Fibroblast of lung (primary cell): ENCODE data around the gene KRTAP5-3. TPM values are rescaled to one million over a fixed set of nuclear protein-coding genes. Genes with fewer than 3 reads are reported as not detected.

Experiments used
- DNase-seq, 2 donors: peaks; one replicate each; pipeline versions ENCODE4 v3.0.0 to v3.0.0-alpha.2; 2010; ENCODE audit warnings: low read depth in 2 of 2
- H2AFZ ChIP-seq: 2 replicates; pipeline ENCODE4 v1.5.1; 2012; ENCODE audit warnings: low read length, control low read depth, inconsistent platforms
- H3K27ac ChIP-seq: 2 replicates; pipeline ENCODE4 v1.5.1; 2011; ENCODE audit warnings: low read length, control low read depth; ENCODE audit not compliant: insufficient read depth
- H3K27me3 ChIP-seq: 2 replicates; pipeline ENCODE4 v1.5.1; 2011; ENCODE audit warnings: mild to moderate bottlenecking, low read length; ENCODE audit not compliant: control insufficient read depth, insufficient read depth
- H3K36me3 ChIP-seq: 2 replicates; pipeline ENCODE4 v1.5.1; 2011; ENCODE audit warnings: low read length; ENCODE audit not compliant: control insufficient read depth, insufficient read depth
- H3K4me1 ChIP-seq: 2 replicates; pipeline ENCODE4 v1.5.1; 2011; ENCODE audit warnings: low read length; ENCODE audit not compliant: control insufficient read depth, insufficient read depth; ENCODE audit errors: extremely low read depth
- H3K4me2 ChIP-seq: 2 replicates; pipeline ENCODE4 v1.5.1; 2011; ENCODE audit warnings: low read length, control low read depth; ENCODE audit not compliant: insufficient read depth; ENCODE audit errors: extremely low read depth
- H3K4me3 ChIP-seq, 4 experiments: fragments of 200-600 bp in 1 of 4; sonication (generic) in 1 of 4; replicated peaks in 1 of 4; 2 replicates each; pipeline ENCODE4 v1.5.1; 2011 to 2016; ENCODE audit warnings: low read length in 4 of 4, low read depth in 3 of 4, mild to moderate bottlenecking in 3 of 4, control low read depth in 2 of 4, inconsistent platforms in 1 of 4, mixed read lengths in 1 of 4; ENCODE audit not compliant: insufficient read depth in 1 of 4; ENCODE audit errors: control extremely low read depth in 1 of 4
- H3K79me2 ChIP-seq: 2 replicates; pipeline ENCODE4 v1.5.1; 2012; ENCODE audit warnings: mild to moderate bottlenecking, low read length, inconsistent platforms; ENCODE audit not compliant: control insufficient read depth, insufficient read depth
- H3K9ac ChIP-seq: 2 replicates; pipeline ENCODE4 v1.5.1; 2011; ENCODE audit warnings: mild to moderate bottlenecking, low read length, control low read depth; ENCODE audit not compliant: insufficient read depth
- H3K9me3 ChIP-seq: 2 replicates; pipeline ENCODE4 v1.5.1; 2012; ENCODE audit warnings: low read depth, low read length; ENCODE audit not compliant: control insufficient read depth, insufficient read depth
- H4K20me1 ChIP-seq: 2 replicates; pipeline ENCODE4 v1.5.1; 2011; ENCODE audit warnings: low read length; ENCODE audit not compliant: control insufficient read depth, insufficient read depth; ENCODE audit errors: extremely low read depth
- EZH2 ChIP-seq: IDR thresholded peaks from 2 replicates; pipeline ENCODE4 v1.5.1; 2012; ENCODE audit warnings: low read length, control low read depth, mild to moderate bottlenecking; ENCODE audit errors: missing control alignments
- polyA plus RNA-seq, 2 donors: library from polyadenylated mRNA; depleted of rRNA in 1 of 2; stranded (reverse) in 1 of 2; unstranded in 1 of 2; fragments of >200 nt; gene quantifications; 2 replicates each; pipeline ENCODE4 v1.2.1, GENCODE V29; 2011 to 2012; ENCODE audit warnings: missing spikeins in 1 of 2
- total RNA-seq: library from RNA; depleted of rRNA; stranded (reverse); fragments of >200 nt; gene quantifications from 2 replicates; pipeline ENCODE4 v1.2.1, GENCODE V29; 2014
- TF ChIP-seq, protein P1 (sequence below), 2 donors: IDR thresholded peaks in 1 of 2; conservative IDR thresholded peaks in 1 of 2; 1 replicate in 1 of 2; 2 replicates in 1 of 2; pipeline ENCODE4 v1.5.1; 2011 to 2012; ENCODE audit warnings: low read length in 2 of 2, control low read depth in 1 of 2, inconsistent platforms in 1 of 2, low read depth in 1 of 2, mild to moderate bottlenecking in 1 of 2

The KRTAP5-3 gene
- total and polyA plus RNA-seq, 2 donors (not counting 1 experiment from before 2014, with no cell fraction given) = not detected

DNA sequence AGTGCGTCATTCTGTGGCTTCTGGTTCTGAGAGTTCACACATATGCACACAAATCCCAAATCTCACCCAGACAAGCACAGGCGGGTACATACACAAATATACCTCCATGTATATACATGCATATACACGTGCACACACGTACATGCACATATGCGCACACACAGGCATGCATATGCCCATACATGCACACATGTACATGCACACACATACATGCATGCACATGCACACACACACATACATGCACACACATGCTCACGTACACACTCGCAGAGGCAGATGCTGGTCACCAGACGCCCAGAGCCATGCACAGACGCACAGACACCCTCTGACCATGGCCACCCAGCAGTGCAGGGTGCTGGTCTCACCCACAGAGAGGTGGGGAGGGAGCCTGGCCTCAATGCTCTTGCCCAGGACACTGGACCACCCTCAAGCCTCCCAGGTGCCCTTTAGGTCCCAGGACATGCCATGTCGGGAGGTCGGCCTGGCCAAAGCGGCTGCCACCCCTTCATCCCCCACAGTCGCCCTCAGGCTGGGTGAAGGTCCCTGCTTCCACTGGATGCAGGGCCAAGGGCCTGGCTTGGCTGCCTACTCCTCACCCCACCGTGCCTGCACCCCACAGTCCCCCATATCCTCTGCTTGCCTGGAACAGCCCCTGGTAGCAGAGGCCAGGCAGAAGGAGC, 45.7 kb downstream of the KRTAP5-3 start:
- Histone ChIP-seq H3K27me3 (no peaks in the 10 kb centered on the region), H3K4me1 (peaks cover 5% of the 10 kb centered on the region), H3K4me3 (no peak overlapping the region), H3K4me2 (no peak overlapping the region), H3K27ac (no peak overlapping the region), H3K79me2 (no peaks in the 10 kb centered on the region), H3K36me3 (no peaks in the 10 kb centered on the region), H3K9me3 (no peaks in the 10 kb centered on the region), H4K20me1 (no peaks in the 10 kb centered on the region), H3K9ac (no peak overlapping the region), H2AFZ (no peak overlapping the region)
- TF ChIP-seq EZH2 = no peak
- TF ChIP-seq, protein P1, sequence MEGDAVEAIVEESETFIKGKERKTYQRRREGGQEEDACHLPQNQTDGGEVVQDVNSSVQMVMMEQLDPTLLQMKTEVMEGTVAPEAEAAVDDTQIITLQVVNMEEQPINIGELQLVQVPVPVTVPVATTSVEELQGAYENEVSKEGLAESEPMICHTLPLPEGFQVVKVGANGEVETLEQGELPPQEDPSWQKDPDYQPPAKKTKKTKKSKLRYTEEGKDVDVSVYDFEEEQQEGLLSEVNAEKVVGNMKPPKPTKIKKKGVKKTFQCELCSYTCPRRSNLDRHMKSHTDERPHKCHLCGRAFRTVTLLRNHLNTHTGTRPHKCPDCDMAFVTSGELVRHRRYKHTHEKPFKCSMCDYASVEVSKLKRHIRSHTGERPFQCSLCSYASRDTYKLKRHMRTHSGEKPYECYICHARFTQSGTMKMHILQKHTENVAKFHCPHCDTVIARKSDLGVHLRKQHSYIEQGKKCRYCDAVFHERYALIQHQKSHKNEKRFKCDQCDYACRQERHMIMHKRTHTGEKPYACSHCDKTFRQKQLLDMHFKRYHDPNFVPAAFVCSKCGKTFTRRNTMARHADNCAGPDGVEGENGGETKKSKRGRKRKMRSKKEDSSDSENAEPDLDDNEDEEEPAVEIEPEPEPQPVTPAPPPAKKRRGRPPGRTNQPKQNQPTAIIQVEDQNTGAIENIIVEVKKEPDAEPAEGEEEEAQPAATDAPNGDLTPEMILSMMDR (conservative IDR thresholded peaks at IDR 0.05 in 1 of 2, IDR thresholded peaks at IDR 0.05 in 1 of 2; ENCODE audit: low read depth in 1 of 2, low read length in 2 of 2) = no peak
- DNase-seq = no peak

DNA sequence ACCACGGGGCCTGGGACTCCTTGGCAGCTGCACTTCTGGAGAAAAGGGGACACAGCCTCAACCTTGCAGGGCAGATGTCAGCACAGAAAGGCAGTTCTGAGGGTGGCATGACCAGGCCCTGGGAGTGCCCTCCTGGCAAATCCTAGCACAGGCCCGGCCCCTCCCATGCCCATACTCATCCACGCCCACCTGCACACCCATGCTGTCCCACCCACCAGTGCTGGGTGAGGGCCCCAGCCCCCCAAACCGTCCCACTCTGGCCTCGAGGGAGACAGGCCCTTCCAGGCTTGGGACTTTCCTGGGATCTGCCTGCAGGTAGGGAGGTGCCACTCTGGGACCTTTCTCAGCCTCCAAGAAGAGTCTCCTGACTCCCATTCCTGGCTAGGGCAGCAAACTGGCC, 46.3 kb downstream of the KRTAP5-3 start:
- H3K4me2 ChIP-seq = no peak overlapping the region
- H3K79me2 ChIP-seq = no peaks in the 10 kb centered on the region
- TF ChIP-seq, protein P1 (conservative IDR thresholded peaks at IDR 0.05 in 1 of 2, IDR thresholded peaks at IDR 0.05 in 1 of 2; ENCODE audit: low read depth in 1 of 2, low read length in 2 of 2) = no peak
- H3K36me3 ChIP-seq = no peaks in the 10 kb centered on the region
- H3K9me3 ChIP-seq = no peaks in the 10 kb centered on the region
- H3K4me1 ChIP-seq = peaks cover 5% of the 10 kb centered on the region
- H3K4me3 ChIP-seq = no peak overlapping the region
- H2AFZ ChIP-seq = no peak overlapping the region
- no peak overlapping the region for H3K27ac ChIP-seq
- H3K9ac ChIP-seq = no peak overlapping the region
- H3K27me3 ChIP-seq = no peaks in the 10 kb centered on the region
- H4K20me1 ChIP-seq = no peaks in the 10 kb centered on the region
- no peak for DNase-seq

DNA sequence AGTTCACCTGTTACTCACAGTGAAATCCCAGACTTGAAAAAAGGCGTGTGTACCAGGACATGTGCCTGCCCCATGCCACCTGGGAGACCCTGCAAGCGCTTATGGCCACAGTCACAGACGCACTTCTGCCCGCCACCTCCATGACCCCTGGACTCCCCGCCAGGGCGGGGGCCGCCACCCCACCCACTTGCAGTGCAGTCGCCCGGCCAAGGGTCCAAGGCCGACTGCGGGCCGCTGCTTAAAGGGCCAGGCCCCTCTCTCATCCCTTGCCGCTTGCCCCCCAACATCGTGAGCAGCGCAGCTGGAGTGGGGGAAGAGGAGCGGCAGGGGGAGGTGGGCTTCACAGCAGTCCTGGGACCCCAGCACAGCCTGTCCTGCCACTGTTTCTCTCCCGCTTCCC, 47.0 kb downstream of the KRTAP5-3 start:
- H3K27me3 ChIP-seq = no peaks in the 10 kb centered on the region
- no peak for DNase-seq
- no peaks in the 10 kb centered on the region for H4K20me1 ChIP-seq
- H3K9me3 ChIP-seq = no peaks in the 10 kb centered on the region
- no peaks in the 10 kb centered on the region for H3K36me3 ChIP-seq
- no peak overlapping the region for H3K27ac ChIP-seq
- H3K9ac ChIP-seq = no peak overlapping the region
- peaks cover 5% of the 10 kb centered on the region for H3K4me1 ChIP-seq
- TF ChIP-seq, protein P1 (conservative IDR thresholded peaks at IDR 0.05 in 1 of 2, IDR thresholded peaks at IDR 0.05 in 1 of 2; ENCODE audit: low read depth in 1 of 2, low read length in 2 of 2) = no peak
- TF ChIP-seq EZH2 = no peak
- no peak overlapping the region for H2AFZ ChIP-seq
- no peak overlapping the region for H3K4me2 ChIP-seq
- no peak overlapping the region for H3K4me3 ChIP-seq
- H3K79me2 ChIP-seq = no peaks in the 10 kb centered on the region
